ENCODE data around the gene GREM2.

GREM2 gene

DNA sequence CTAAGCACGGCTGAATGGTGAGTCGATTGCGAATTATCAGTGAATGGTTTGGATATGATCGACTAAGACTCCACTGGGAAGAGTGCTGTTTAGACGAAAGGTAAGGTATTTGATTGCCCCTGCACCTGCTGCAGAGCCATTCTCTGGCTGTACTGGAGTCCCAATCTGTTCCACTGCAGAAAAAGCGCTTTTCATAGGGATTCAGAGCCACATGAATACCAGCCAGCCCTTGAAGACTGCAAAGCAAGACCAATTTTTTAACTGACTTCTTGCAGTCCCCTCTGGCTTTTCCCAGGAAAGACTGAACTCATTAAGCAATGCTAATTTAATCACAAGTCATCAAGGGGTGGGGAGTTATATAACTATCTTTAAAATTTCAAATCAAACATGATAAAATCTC, 1.3 kb downstream of the GREM2 start:
- DNase-seq (ENCODE audit: low read depth in 3 of 3, low spot score in 1 of 3), result no peak

GRCh38 chr1:240609527-240610060, 2.4 kb downstream of the GREM2 start:
- DNase-seq (ENCODE audit: low read depth in 3 of 3, low spot score in 1 of 3), result no peak

DNA sequence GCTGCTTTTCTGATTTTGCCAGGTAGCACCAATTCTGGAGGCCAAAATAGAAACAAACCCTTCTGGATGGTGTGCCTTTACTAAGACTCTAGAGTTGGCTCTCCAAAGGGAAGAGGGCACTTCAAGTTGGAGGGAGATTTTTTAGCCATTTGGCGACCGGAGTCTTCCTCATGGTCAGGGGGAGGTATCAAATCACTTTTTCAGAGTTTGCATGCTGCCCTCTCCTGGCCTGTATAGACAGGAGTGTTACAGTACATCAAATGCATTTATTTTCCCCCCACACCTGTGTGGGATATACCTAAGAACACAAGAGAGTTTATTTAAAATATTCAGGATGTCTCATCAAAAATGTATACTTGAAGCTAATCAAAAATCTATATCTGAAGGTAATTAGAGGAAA, 3.2 kb downstream of the GREM2 start:
- DNase-seq (ENCODE audit: low read depth in 3 of 3, low spot score in 1 of 3), result no peak

DNA sequence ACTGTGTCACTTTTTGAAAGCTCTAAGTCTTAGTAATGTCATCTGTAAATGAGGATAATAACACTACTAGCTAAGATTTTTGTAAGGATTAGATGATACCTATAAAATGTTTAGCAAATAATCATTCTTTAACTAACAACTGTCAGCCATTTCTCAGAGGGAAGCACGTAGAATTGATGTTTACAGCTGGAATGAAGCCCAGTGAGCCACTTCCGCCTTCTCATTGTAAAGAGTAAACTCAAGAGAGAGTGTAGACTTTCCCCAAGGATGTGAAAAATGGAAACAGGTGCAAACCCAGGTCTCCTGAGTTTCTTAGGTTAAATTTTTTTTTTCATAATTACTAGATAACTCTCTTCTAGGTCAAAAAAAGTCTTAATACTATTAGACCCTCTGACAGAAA, 4.9 kb downstream of the GREM2 start:
- no peak for DNase-seq (ENCODE audit: low read depth in 3 of 3, low spot score in 1 of 3)

- DNase-seq (ENCODE audit: low read depth in 3 of 3, low spot score in 1 of 3), result no peak
Observed at GRCh38 chr1:240602189-240602588, 9.8 kb downstream of the GREM2 start.

- no peak for DNase-seq (ENCODE audit: low read depth in 3 of 3, low spot score in 1 of 3)
Observed at GRCh38 chr1:240599830-240600229, 12.1 kb downstream of the GREM2 start.

DNA sequence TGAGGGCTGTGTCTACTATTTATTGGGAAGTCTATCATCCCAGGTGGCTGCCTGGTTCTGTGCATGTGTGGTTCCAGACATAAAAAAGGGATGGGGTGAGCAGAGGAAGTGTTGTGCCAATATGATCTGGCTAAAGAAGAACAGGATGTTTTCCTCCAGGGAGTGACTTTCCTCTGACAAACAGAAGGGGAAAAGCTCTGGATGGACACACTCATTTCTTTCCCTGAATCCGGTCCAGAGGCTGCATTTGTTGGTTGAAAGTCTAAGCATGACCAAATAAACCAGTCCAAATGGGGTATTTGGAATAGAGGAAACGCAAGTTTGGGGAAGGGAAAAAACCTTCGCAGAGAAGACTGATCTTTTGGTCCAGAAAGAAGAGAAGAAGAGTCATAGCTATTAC, 12.7 kb downstream of the GREM2 start:
- DNase-seq (ENCODE audit: low read depth in 3 of 3, low spot score in 1 of 3), result no peak

- DNase-seq (ENCODE audit: low read depth in 3 of 3, low spot score in 1 of 3), result no peak
Observed at GRCh38 chr1:240598216-240599001, 13.5 kb downstream of the GREM2 start.

DNA sequence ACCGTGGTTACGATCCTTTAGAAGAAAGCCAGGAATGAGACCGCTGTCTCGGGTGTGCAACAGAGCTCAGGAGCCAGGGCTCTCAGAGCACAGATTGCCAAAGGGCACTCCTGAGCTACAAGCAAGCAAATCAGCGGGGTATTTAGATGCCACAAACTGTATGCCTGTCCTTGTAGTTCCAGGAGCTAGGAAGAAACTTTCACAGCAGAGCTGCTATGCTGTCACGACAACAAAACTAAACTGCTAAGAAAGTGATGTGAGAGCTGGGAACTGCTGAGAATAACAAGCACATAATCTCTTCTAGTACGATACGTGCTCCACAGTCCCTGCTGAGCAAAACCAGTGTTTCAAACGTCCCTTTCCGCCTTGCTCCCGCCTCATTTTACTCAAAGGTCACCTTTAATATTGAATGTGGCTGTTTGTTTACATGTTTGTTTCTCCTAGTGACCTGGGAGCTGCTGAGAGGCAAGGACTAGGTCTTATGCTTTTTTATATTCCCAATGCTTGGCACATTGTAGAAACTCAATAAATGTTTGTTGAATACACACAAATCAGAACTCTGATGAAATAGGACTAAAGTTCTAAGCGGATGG, 14.7 kb downstream of the GREM2 start:
- DNase-seq (ENCODE audit: low read depth in 3 of 3, low spot score in 1 of 3), result no peak

- DNase-seq (ENCODE audit: low read depth in 3 of 3, low spot score in 1 of 3), result no peak
Observed at GRCh38 chr1:240595476-240595875, 16.5 kb downstream of the GREM2 start.

DNA sequence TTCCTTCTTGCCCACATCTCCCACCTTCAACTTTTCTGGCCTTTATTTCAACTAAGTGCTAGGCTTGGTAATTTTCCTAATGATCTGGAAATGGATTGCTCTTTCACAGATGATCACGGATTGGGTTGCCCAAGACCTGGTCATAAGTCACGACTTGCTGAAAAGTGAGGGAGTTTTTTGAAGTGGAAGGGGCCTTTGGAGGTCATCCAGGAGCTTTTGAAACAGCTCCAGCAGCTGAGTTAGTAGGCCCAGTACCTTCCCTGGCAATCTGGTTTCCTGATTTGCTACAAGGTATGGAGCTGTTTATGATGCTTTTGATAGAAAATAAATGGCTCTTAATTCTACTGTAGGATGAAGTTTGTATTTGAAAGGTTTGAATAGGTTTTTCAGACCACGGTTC, 20.4 kb downstream of the GREM2 start:
- no peak for DNase-seq (ENCODE audit: low read depth in 3 of 3, low spot score in 1 of 3)

DNA sequence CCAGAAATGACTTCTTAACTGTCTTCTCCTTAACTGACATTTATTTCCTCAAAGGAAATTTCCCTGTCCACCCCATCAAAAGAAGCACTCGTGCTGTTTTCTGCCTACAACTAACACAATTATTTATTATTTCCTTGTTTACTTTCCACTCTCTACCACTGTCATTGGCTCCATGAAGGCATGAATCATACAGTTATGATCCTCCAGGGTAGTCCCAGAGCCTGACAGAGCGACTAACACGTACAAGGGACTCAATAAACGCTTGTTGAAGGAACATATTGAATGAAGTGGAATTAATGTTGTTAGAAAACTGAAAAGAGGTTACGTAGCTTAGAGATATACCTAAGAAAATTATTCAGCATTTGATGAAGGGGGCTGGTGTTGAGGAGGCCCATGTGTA, 20.9 kb downstream of the GREM2 start:
- no peak for DNase-seq (ENCODE audit: low read depth in 3 of 3, low spot score in 1 of 3)

GRCh38 chr1:240589585-240590110, 22.3 kb downstream of the GREM2 start:
- DNase-seq (ENCODE audit: low read depth in 3 of 3, low spot score in 1 of 3), result no peak

- DNase-seq (ENCODE audit: low read depth in 3 of 3, low spot score in 1 of 3), result no peak
Observed at GRCh38 chr1:240586006-240586405, 25.9 kb downstream of the GREM2 start.

GRCh38 chr1:240582953-240583352, 29.0 kb downstream of the GREM2 start:
- DNase-seq (ENCODE audit: low read depth in 3 of 3, low spot score in 1 of 3), result no peak

GRCh38 chr1:240579511-240579910, 32.4 kb downstream of the GREM2 start:
- no peak for DNase-seq (ENCODE audit: low read depth in 3 of 3, low spot score in 1 of 3)

DNA sequence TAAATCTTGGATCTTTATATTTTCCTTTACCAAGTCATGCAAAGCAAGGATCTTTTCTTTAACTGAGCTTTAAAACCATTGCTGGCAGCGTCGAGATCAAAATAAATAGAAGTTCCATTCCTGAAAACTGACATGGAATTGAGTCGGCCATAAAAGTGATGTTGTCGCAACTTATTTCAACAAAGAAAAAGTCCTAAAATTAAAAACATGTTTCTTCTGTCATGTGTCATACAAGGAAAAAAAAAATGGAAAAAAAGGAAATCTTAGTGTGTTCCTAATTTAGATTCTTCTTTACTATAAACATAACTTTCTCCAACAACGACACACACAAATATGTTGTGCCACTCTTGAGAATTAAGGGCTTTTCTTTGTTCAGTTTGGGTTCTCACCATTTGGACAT, 34.9 kb downstream of the GREM2 start:
- no peak for DNase-seq (ENCODE audit: low read depth in 3 of 3, low spot score in 1 of 3)

- no peak for DNase-seq (ENCODE audit: low read depth in 3 of 3, low spot score in 1 of 3)
Observed at GRCh38 chr1:240575981-240576662, 35.8 kb downstream of the GREM2 start.

DNA sequence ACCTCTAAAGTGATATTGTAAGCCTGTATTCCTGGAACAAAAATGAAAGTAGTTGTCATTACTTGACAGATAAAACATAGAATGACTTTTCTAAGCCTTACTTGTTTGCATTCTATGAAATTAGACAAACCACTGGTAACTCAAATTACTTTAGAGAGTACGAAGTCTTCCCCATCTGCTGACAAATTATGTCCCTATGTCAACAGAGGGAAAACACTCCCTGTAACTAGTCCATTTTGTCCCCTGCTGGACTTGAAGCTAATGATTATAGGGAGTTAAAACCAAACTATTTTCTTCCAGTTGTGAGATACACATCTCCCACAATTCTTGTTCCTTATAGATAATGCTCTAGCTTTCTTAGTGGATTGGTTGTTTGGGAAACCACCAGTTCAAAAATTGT, 39.6 kb downstream of the GREM2 start:
- DNase-seq (ENCODE audit: low read depth in 3 of 3, low spot score in 1 of 3), result no peak

DNA sequence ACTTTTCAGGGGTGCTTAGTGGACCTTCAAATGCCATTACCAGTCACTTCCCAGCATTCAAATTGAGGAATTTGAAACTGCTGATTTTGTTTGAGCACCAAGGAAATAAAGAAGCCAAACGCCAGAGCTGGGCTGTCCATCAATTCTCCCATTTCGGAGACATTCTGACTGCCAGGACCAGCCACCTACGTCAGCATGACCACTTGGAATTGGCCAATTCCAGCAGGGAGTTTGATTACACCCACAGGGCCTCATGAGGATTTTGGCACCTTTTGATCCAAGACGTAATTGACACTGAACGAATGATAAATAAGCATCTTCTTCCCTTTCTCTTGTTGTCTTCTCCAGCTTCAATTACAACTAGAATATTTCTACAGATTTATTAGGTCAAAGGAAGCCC, 40.2 kb downstream of the GREM2 start:
- no peak for DNase-seq (ENCODE audit: low read depth in 3 of 3, low spot score in 1 of 3)

DNA sequence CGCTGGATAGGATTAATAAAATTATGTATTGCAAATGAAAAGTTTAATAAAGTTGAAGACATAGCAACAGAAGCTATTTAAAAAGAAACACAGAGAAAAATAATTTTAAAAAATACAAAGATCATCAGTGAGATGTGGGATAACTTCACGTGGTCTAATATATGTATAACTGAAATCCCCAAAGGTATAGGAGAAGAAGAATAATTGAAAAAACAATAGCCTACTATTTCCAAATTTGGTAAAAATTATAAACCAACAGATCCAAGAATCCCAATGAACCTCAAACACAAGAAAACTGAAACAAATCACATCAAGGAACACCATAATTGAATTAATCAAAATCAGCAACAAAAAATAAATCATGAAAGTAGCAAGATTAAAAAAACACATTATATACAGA, 44.9 kb downstream of the GREM2 start:
- DNase-seq (ENCODE audit: low read depth in 3 of 3, low spot score in 1 of 3), result no peak

DNA sequence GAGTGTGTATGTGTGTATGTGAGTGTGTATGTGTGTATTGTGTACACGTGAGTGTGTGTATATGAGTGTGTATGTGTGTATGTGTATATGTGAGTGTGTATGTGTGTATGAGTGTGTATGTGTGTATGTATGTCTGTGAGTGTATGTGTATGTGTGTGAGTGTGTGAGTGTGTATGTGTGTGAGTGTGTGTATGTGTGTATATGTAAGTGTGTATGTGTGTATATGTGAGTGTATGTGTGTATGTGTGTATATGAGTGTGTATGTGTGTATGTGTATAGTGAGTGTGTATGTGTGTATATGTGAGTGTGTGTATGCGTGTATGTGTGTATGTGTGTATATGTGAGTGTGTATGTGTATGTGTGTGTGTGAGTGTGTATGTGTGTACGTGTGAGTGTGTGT, 49.2 kb downstream of the GREM2 start:
- DNase-seq (ENCODE audit: low read depth in 3 of 3, low spot score in 1 of 3), result no peak

Measured in stimulated activated CD4-positive, alpha-beta T cell treated with anti-CD3 and anti-CD28 coated beads, TNF-alpha, amount 100 ng/mL, for 1 hour (primary cell).